H1 (cell line): ENCODE data around the gene CACNA2D1. TPM values are rescaled to one million over a fixed set of nuclear protein-coding genes. Genes with fewer than 3 reads are reported as not detected.

ENCODE experiments used
- CTCF ChIA-PET: fragments of 300-600 bp; sonication (Branson Sonifier 250); formaldehyde crosslinking; loops from one replicate; lab custom pipeline; 2021; ENCODE audit not compliant: partially characterized antibody; lab: Charles Lee
- POLR2A ChIA-PET: fragments of 300-600 bp; sonication (Branson Sonifier 250); formaldehyde crosslinking; loops from one replicate; lab custom pipeline; 2021; ENCODE audit warnings: inconsistent platforms; ENCODE audit not compliant: partially characterized antibody; lab: Charles Lee
- DNase-seq, 2 experiments: peaks; one replicate each; pipeline versions ENCODE4 v3.0.0 to v3.0.0-alpha.2; 2010 to 2022; ENCODE audit warnings: low spot score in 2 of 2, low read depth in 1 of 2, mixed read lengths in 1 of 2
- FAIRE-seq: peaks from 2 replicates; lab custom pipeline; 2011; peaks lifted over from hg19 to GRCh38; lab: Jason Lieb, UNC
- H2AFZ ChIP-seq: 2 replicates; pipeline ENCODE4 v1.8.1; 2012; ENCODE audit warnings: low read length, inconsistent platforms
- H2AK5ac ChIP-seq: 2 replicates; pipeline ENCODE4 v1.6.1; 2013; ENCODE audit warnings: low read depth, low read length
- H2BK120ac ChIP-seq: replicated peaks from 2 replicates; pipeline ENCODE3; 2013; ENCODE audit warnings: low read depth, low read length, inconsistent platforms
- H2BK12ac ChIP-seq: 2 replicates; pipeline ENCODE4 v1.6.1; 2013; ENCODE audit warnings: low read depth, low read length
- H2BK15ac ChIP-seq: 2 replicates; pipeline ENCODE4 v1.6.1; 2013; ENCODE audit warnings: low read length
- H2BK20ac ChIP-seq: 2 replicates; pipeline ENCODE4 v1.6.1; 2013; ENCODE audit warnings: low read length
- H2BK5ac ChIP-seq: 2 replicates; pipeline ENCODE4 v1.6.1; 2013; ENCODE audit warnings: low read depth, low read length
- H3K14ac ChIP-seq: 2 replicates; pipeline ENCODE4 v1.6.1; 2013; ENCODE audit warnings: inconsistent platforms; ENCODE audit not compliant: insufficient read length
- H3K18ac ChIP-seq: 2 replicates; pipeline ENCODE4 v1.6.1; 2013; ENCODE audit warnings: low read length; ENCODE audit errors: extremely low read depth
- H3K23ac ChIP-seq: 2 replicates; pipeline ENCODE4 v1.6.1; 2013; ENCODE audit warnings: inconsistent platforms; ENCODE audit not compliant: insufficient read length
- H3K23me2 ChIP-seq: 2 replicates; pipeline ENCODE4 v1.6.1; 2013; ENCODE audit warnings: low read depth, low read length
- H3K27ac ChIP-seq: 2 replicates; pipeline ENCODE4 v1.6.1; 2011; ENCODE audit warnings: low read depth, low read length, inconsistent platforms
- H3K27me3 ChIP-seq, 4 experiments: replicated peaks in 1 of 4; 1 replicate in 1 of 4; 2 replicates in 3 of 4; pipeline versions ENCODE4 v1.6.1 to v1.8.1; 2011 to 2013; ENCODE audit warnings: low read length in 3 of 4, mild to moderate bottlenecking in 3 of 4, inconsistent platforms in 2 of 4, mixed read lengths in 2 of 4, moderate library complexity in 1 of 4; ENCODE audit not compliant: control insufficient read depth in 3 of 4, insufficient read depth in 3 of 4; ENCODE audit errors: extremely low read depth in 1 of 4
- H3K36me3 ChIP-seq, 4 experiments: 2 replicates each; pipeline versions ENCODE4 v1.6.1 to v1.8.1; 2011 to 2013; ENCODE audit warnings: mild to moderate bottlenecking in 4 of 4, low read length in 3 of 4, moderate library complexity in 2 of 4, control low read depth in 1 of 4, inconsistent platforms in 1 of 4; ENCODE audit not compliant: insufficient read depth in 4 of 4, control insufficient read depth in 2 of 4
- H3K4ac ChIP-seq: replicated peaks from 2 replicates; pipeline ENCODE3; 2013; ENCODE audit warnings: low read length, low read depth, mixed read lengths, inconsistent platforms; ENCODE audit not compliant: insufficient read length
- H3K4me1 ChIP-seq, 4 experiments: replicated peaks in 1 of 4; 1 replicate in 1 of 4; 2 replicates in 3 of 4; pipeline versions ENCODE4 v1.6.1 to v1.8.1; 2011 to 2013; ENCODE audit warnings: low read length in 3 of 4, inconsistent platforms in 2 of 4, mixed read lengths in 1 of 4; ENCODE audit not compliant: insufficient read depth in 4 of 4, control insufficient read depth in 3 of 4
- H3K4me2 ChIP-seq, 2 experiments: 2 replicates each; pipeline versions ENCODE4 v1.6.1 to v1.8.1; 2011 to 2013; ENCODE audit warnings: low read depth in 2 of 2, low read length in 2 of 2, control low read depth in 1 of 2, inconsistent platforms in 1 of 2, mild to moderate bottlenecking in 1 of 2; ENCODE audit not compliant: insufficient read depth in 1 of 2
- H3K4me3 ChIP-seq, 4 experiments: fragments of 200-600, 300-600 bp in 1 of 4; sonication (generic), shearing (Covaris generic), sonication (Bioruptor Twin) in 1 of 4; 2 replicates each; pipeline versions ENCODE4 v1.5.1 to v1.8.1; 2011 to 2016; ENCODE audit warnings: low read length in 4 of 4, low read depth in 3 of 4, control low read depth in 2 of 4, inconsistent platforms in 2 of 4, mild to moderate bottlenecking in 2 of 4, mixed read lengths in 1 of 4, moderate library complexity in 1 of 4; ENCODE audit not compliant: insufficient read depth in 2 of 4; ENCODE audit errors: extremely low read depth in 1 of 4
- H3K56ac ChIP-seq: replicated peaks from 2 replicates; pipeline ENCODE3; 2013; ENCODE audit warnings: low read depth, mild to moderate bottlenecking, mixed read lengths, low read length, inconsistent platforms; ENCODE audit not compliant: insufficient read length
- H3K79me1 ChIP-seq: 2 replicates; pipeline ENCODE4 v1.6.1; 2013; ENCODE audit warnings: low read depth, low read length, control low read depth
- H3K79me2 ChIP-seq, 2 experiments: 2 replicates each; pipeline versions ENCODE4 v1.6.1 to v1.8.1; 2012 to 2013; ENCODE audit warnings: low read length in 2 of 2, mild to moderate bottlenecking in 2 of 2, inconsistent platforms in 1 of 2; ENCODE audit not compliant: insufficient read depth in 2 of 2, control insufficient read depth in 1 of 2
- H3K9ac ChIP-seq, 4 experiments: replicated peaks in 1 of 4; 1 replicate in 1 of 4; 2 replicates in 3 of 4; pipeline versions ENCODE4 v1.6.1 to v1.8.1; 2011 to 2013; ENCODE audit warnings: low read depth in 3 of 4, low read length in 3 of 4, control low read depth in 2 of 4, mild to moderate bottlenecking in 2 of 4, moderate library complexity in 2 of 4, inconsistent platforms in 1 of 4; ENCODE audit errors: extremely low read depth in 1 of 4
- H3K9me3 ChIP-seq, 2 experiments: 2 replicates each; pipeline versions ENCODE4 v1.6.1 to v1.8.1; 2012 to 2013; ENCODE audit warnings: mild to moderate bottlenecking in 2 of 2, moderate library complexity in 2 of 2, control low read depth in 1 of 2, inconsistent platforms in 1 of 2, low read depth in 1 of 2, low read length in 1 of 2, mixed read lengths in 1 of 2; ENCODE audit not compliant: insufficient read depth in 2 of 2
- H4K20me1 ChIP-seq, 2 experiments: replicated peaks in 1 of 2; 2 replicates each; pipeline versions ENCODE3 to v1.8.1; 2011 to 2013; ENCODE audit warnings: inconsistent platforms in 2 of 2, low read length in 2 of 2, mild to moderate bottlenecking in 1 of 2; ENCODE audit not compliant: insufficient read depth in 2 of 2, control insufficient read depth in 1 of 2
- H4K5ac ChIP-seq: 2 replicates; pipeline ENCODE4 v1.6.1; 2013; ENCODE audit warnings: low read length, low read depth, mixed read lengths, inconsistent platforms; ENCODE audit not compliant: insufficient read length
- H4K8ac ChIP-seq: 2 replicates; pipeline ENCODE4 v1.8.0; 2013; ENCODE audit warnings: mild to moderate bottlenecking, moderate library complexity, low read length, inconsistent platforms; ENCODE audit not compliant: insufficient read depth; ENCODE audit errors: extremely low read depth
- H4K91ac ChIP-seq: replicated peaks from 2 replicates; pipeline ENCODE3; 2013; ENCODE audit warnings: low read length, mixed read lengths, inconsistent platforms; ENCODE audit not compliant: insufficient read length
- MAX ChIP-seq: IDR thresholded peaks from 2 replicates; pipeline ENCODE4 v1.6.1; 2012; ENCODE audit warnings: inconsistent platforms
- RAD21 ChIP-seq, 2 experiments: IDR thresholded peaks in 1 of 2; conservative IDR thresholded peaks in 1 of 2; 2 replicates each; pipeline ENCODE4 v1.6.1; 2011; ENCODE audit warnings: low read depth in 2 of 2, low read length in 2 of 2, improper control_type of control experiment in 1 of 2, inconsistent platforms in 1 of 2, mild to moderate bottlenecking in 1 of 2, moderate library complexity in 1 of 2
- whole genome bisulfite sequencing, 2 experiments: shearing (Covaris generic) in 1 of 2; methylation state at CpG; one replicate each; pipeline versions ENCODE4 v1.1.6 to v1.1.7; 2013 to 2015; ENCODE audit warnings: low lambda C conversion rate in 2 of 2, mixed read lengths in 2 of 2, inconsistent platforms in 1 of 2, low coverage in 1 of 2, missing lambda C conversion rate in 1 of 2; ENCODE audit not compliant: insufficient replicate concordance in 2 of 2, insufficient coverage in 1 of 2, insufficient read length in 1 of 2; ENCODE audit errors: extremely low coverage in 1 of 2, missing lambda C conversion rate in 1 of 2; 5-methylcytosine and 5-hydroxymethylcytosine counted together
- polyA plus RNA-seq, 7 experiments: library from polyadenylated mRNA; depleted of rRNA in 3 of 7; stranded (reverse) in 5 of 7; unstranded in 2 of 7; fragments of >200 nt in 5 of 7; fragments of 200-250 nt in 2 of 7; gene quantifications; 1 replicate in 5 of 7; 2 replicates in 1 of 7; 4 replicates in 1 of 7; pipeline versions ENCODE4 v1.2.1 to v1.2.3, GENCODE V29; 2011 to 2013; ENCODE audit warnings: missing spikeins in 2 of 7, mixed read lengths in 2 of 7
- total RNA-seq: library from RNA; stranded (reverse); fragmentation: NEBNext Ultra II Directional; extraction: Animal tissue kit (Norgen Biotek cat#: 25700); gene quantifications from 2 replicates; pipeline ENCODE4 v1.2.1, GENCODE V29; 2021

The CACNA2D1 gene
- total and polyA plus RNA-seq, 2 of the 8 experiments (the other 6 are each of a cell fraction or from before 2014, with no cell fraction given), result 4.3 to 27.3 TPM

- TF ChIP-seq RAD21 (IDR thresholded peaks at IDR 0.05 in 1 of 2, conservative IDR thresholded peaks at IDR 0.05 in 1 of 2; ENCODE audit: low read depth in 2 of 2, low read length in 2 of 2) (peak; percentile 27 to 30; a peak in 3 of 4 replicates), MAX (no peak)
- H3K9ac ChIP-seq, result no peak overlapping the region
- H3K56ac ChIP-seq, result no peak overlapping the region
- no peaks in the 10 kb centered on the region for H3K79me1 ChIP-seq
- no peak overlapping the region for H3K4me2 ChIP-seq
- H3K4ac ChIP-seq, result no peak overlapping the region
- H2BK5ac ChIP-seq, result no peak overlapping the region
- ChIA-PET CTCF (interaction anchor here (0.6 to 1.8 kb wide), 4 partner anchors 8 to 399 kb away, joined by 3 to 7 read pairs (median 4); no protein-coding TSS in a partner anchor), POLR2A (interaction anchor here (0.7 kb wide), 1 partner anchor 81 kb away, joined by 3 read pairs; no protein-coding TSS in a partner anchor)
- H3K36me3 ChIP-seq, result no peaks in the 10 kb centered on the region
- H2AK5ac ChIP-seq, result no peak overlapping the region
- no peak for DNase-seq
- H2BK15ac ChIP-seq, result no peak overlapping the region
- H3K18ac ChIP-seq, result no peak overlapping the region
- H4K91ac ChIP-seq, result no peak overlapping the region
- H3K4me3 ChIP-seq, result no peak overlapping the region
- no peak for FAIRE-seq
- H2BK12ac ChIP-seq, result no peak overlapping the region
- 67% methylated on average over 4 of the region's 4 CpGs; no CpG with 5 or more reads in 1 of the 2 experiments for WGBS, 2 experiments
- H2BK120ac ChIP-seq, result no peak overlapping the region
- H3K9me3 ChIP-seq, result no peaks in the 10 kb centered on the region
- H3K14ac ChIP-seq, result no peak overlapping the region
- H2AFZ ChIP-seq, result no peak overlapping the region
- peaks cover 0 to 2% of the 10 kb centered on the region in 2 experiments for H4K20me1 ChIP-seq
- H4K8ac ChIP-seq, result no peak overlapping the region
- 0 out of 4 replicates have a peak, but pooled peaks cover 0 to 2% of the 10 kb centered on the region in 2 experiments for H3K79me2 ChIP-seq
- no peak overlapping the region for H3K27ac ChIP-seq
- H3K4me1 ChIP-seq, result peaks cover 0 to 8% (median 0%) of the 10 kb centered on the region in 4 experiments; a peak in 4 of 7 replicates
- H2BK20ac ChIP-seq, result no peak overlapping the region
- H3K23me2 ChIP-seq, result no peaks in the 10 kb centered on the region
- no peak overlapping the region for H3K23ac ChIP-seq
- H3K27me3 ChIP-seq, result no peaks in the 10 kb centered on the region
- H4K5ac ChIP-seq, result no peak overlapping the region
Measured at GRCh38 chr7:82173400-82174021, 270.1 kb downstream of the CACNA2D1 start.
